ENCODE measurements around the gene TGFBR3.

Gene TGFBR3

DNA sequence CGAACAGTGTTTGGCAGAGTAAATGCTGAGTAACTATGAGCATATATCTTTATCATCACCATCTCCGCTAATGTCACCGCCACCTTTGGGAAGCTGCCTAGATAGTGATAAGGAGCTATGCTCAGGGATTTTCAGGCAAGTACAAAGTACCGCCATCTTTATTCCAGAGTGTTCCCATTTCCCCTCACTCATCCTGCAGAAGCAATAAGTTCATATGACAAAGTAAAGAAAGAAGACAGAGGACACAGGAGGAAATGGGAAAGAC, 89.6 kb downstream of the TGFBR3 start:
- no peak for DNase-seq

- no peak for DNase-seq
Observed at GRCh38 chr1:91795591-91796389, 90.2 kb downstream of the TGFBR3 start.

DNA sequence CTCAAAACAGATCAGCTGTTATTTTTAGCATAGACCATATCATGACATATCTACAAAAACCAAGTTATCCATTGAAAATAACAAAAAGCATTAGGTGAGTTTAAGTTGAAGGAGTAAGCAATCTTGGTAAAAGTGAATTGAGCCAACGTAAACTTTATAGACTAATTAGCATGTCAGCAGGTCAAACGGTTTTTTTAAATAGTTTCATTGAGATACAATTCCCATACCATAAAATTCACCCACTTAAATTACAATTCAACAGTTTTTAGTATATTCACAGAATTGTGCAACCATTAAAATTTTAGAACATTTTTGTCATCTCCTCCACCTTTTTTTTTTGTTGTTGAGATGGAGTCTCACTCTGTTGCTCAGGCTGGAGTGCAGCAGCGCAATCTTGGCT, 92.1 kb downstream of the TGFBR3 start:
- DNase-seq, result no peak

GRCh38 chr1:91793189-91793588, 92.8 kb downstream of the TGFBR3 start:
- no peak for DNase-seq

DNA sequence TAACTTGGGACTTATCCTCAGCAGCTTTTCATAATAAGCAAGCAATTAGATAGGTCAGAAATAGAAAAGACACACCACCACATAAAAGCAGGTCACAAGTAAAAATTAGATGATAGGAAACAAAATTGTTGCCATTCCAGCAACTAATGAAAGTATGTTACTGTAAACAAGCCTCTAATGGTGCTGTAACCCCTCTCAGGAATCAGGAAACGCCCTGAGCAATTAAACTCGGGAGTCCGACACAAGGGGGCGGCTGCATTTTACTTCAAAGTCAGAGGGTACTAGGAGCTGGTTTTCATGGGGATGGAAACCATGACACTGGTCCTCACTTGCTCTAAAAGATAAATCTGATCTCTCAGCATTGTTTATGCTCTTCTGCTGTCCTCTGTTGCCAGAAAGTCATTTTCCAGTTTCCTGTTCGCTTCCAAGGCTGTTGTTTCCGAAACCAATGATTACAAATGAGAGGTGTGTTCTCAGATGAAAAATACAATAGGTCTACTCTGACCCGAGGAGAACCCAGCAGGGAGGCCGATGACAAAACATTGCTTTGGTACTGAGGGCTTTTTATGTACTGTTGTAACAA, 93.4 kb downstream of the TGFBR3 start:
- no peak for DNase-seq

GRCh38 chr1:91791691-91792488, 94.1 kb downstream of the TGFBR3 start:
- DNase-seq, result no peak

DNA sequence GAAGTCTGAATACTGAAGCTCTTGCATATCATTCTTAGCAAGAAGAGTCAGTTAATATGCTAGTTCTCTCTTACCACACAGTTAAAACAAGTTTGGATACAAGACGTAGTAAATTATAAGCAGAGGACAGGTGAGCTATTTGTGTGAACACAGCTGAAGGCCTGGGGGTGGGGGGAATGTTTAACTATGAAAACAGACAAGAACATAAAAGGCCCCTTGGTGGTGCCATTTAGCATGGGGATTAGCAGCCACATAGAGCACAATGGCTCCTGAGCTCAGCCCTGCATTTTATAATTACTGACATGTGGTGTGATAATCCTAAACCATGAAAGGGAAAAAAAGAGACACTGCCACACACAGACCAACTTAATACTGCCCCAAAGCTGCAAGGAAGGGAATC, 94.8 kb downstream of the TGFBR3 start:
- no peak for DNase-seq

GRCh38 chr1:91790392-91790791, 95.6 kb downstream of the TGFBR3 start:
- DNase-seq, result no peak

- no peak for DNase-seq
Observed at GRCh38 chr1:91789273-91789997, 96.5 kb downstream of the TGFBR3 start.

GRCh38 chr1:91787919-91788318, 98.0 kb downstream of the TGFBR3 start:
- no peak for DNase-seq

GRCh38 chr1:91784616-91785015, 101.3 kb downstream of the TGFBR3 start:
- DNase-seq, result no peak

DNA sequence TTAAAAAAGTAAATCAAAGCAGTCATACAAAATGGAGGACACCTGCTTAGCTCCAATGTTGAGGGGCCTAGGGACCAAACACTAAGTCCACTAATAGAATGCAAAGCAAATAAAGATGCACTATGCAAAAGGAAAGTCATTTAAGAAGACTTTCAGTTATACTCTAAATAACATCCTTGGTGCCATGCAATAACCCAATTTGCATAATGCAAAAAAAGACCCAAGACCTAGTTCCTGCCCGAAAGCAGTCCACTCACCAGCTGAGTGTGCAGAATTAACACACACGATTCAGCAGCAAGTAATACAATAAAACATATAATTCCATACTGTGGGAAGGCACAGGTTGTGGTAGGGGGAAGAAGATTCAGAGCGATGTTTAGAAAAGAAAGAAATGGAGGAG, 101.8 kb downstream of the TGFBR3 start:
- DNase-seq, result no peak

DNA sequence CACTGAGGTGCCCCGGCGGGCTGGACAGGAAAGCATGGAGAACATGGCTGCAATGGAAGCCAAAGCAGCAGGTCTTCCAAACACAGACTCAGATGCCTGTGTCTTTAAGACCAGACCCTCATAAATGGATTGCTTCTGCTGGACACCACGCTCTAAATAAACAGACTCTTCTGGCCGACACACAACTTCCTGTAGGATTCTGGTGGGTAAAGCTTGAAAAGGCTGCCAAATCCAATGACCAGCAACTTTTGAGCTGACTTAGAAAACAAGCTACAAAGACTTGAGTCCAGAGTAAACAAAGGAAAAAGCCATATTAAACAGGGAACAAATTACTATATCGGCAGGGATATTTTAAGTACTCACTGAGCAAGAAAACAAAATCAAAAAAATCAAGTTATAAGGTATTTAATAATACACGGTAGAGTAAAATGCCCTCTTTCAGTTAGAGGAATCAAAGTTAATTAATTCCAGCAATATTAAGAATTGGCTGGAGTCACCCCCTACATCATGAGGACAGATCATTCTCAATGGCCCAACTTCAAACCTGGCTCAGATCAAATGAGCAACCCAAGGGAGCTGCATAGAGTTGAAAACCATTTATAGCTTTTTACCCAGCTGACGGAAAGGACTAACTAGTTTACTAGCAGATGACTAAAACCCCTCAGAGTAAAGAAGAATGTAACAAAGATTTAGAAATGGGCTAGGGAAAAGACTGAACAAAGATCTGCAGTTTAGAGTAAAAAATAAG, 102.4 kb downstream of the TGFBR3 start:
- DNase-seq, result no peak

GRCh38 chr1:91781901-91782622, 103.9 kb downstream of the TGFBR3 start:
- no peak for DNase-seq

DNA sequence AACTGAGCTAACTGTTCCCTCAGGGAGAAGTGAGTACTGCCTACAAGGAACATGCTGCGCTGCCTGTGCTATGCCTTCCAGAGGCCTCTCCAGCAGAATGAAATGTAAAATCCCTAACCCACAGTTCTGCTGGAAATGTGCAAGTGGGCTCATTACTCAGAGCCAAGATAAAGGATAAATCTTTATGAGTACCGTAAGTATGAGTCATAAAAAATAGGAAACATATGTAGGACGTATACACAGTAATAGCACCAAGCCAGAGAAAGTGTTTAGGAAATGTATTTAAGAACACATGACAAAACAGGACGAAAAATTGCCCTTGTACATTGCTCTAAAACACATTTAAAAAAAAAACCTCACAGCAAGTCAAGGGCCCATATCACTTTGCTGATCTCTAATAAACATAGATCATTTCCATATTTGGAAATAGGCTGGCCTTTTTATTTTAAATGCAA, 104.6 kb downstream of the TGFBR3 start:
- DNase-seq, result no peak

DNA sequence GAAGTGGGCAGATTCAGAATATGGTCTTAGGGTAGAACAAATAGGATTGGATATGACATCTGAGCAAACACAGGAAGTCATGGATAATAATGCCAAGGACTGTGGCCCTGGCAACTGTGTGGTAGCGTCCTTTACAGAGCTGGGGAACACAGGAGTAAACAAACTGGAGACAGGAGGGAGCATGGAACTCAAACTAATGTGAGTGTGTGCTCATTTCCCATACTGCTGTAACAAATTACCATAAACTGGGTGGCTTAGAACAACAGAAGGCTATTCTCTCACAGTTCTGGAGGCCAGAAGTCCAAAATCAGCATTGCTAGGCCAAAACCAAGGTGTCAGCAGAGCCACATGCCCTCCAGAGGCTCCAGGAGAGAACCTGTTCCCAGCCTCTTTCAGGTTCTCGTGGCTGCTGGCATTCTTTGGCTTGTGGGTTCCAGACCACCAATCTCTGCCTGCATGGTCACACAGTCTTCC, 106.4 kb downstream of the TGFBR3 start:
- DNase-seq, result no peak

DNA sequence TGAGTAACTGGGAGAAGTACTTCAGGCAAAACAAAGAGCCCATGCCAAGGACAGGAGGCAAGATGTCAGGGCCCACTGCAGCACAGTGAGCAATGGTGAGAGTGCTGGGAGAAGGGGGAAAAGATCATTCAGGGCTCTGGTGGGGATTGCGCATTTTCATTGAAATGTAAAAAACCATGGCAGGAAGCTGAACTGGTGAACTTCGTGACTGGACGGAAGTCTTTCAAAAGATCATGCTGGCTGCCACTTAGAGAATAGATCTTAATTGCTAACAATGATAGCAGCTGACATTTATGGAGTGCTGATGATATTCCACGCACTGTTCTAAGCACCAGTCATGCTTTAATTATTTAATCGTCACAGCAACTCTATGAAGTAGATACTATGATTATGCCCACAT, 107.0 kb downstream of the TGFBR3 start:
- DNase-seq, result no peak

GRCh38 chr1:91777630-91778300, 108.2 kb downstream of the TGFBR3 start:
- no peak for DNase-seq

- no peak for DNase-seq
Observed at GRCh38 chr1:91777196-91777595, 108.8 kb downstream of the TGFBR3 start.

DNA sequence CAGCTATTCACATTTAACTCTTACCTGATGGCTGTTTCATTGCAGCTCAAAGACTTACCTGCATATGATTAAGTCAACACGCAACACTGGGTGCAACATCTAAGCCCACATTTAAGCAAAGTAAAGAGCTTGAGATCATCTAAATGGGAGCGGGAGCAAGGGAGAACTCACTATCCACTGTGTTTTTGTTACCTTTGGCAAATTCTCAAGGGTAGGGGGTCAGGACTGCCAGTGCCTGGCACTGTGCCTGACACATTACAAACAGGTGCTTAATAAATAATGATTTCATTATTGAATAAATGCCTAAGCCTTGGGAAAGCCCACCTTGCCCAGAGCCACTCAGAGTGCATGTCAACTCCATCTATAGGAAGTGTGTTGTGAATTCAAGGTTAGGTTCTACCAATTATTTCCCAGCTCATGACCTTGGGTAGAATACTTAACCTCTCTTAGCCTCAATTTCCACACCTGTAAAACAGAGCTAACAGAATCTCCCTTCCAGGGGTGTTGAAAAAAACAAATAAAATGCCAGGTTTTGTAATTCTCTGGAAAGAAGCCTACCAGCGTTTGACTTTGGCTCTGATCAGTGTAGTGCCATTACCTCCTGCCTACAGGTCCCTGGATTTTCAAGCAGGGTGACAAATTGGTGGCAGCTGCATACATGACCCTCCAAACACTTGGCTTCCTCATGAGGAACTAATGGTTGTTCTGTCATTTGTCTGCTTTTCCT, 109.7 kb downstream of the TGFBR3 start:
- DNase-seq, result no peak

DNA sequence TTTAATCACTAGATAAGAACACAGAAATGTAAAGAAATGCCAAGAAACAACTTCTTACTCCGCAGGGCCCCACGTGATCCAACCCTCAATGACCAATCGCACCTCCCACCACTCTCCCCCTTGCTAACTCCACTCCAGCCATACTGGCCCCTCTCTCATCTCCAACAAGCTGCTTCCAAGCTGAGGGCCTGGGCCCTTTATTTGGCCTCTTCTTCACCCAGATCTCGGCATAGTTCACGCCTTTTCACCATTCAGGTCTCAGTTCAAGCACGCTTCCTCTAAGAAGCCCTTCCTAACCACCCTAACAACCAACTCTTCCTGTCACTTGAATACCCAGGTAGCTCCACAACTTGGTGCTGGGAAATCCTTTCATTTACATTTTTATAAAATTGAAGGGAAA, 110.7 kb downstream of the TGFBR3 start:
- DNase-seq, result no peak

Data from activated CD4-positive, alpha-beta T cell treated with anti-CD3 and anti-CD28 coated beads, Interleukin-10, Interleukin-2, amounts not matched to agents 100 ng/mL and 50 ng/mL, durations not matched to agents 16 hours and 8 hours (primary cell).